OCI-LY1 (cell line): Measurements from ENCODE around the gene GALNT14.

Experiments
- CTCF ChIP-seq: fragments of 200-600 bp; sonication (generic), shearing (Covaris generic); IDR thresholded peaks from 2 replicates; pipeline ENCODE4 v1.5.1; 2017; ENCODE audit warnings: mild to moderate bottlenecking, antibody characterized with exemption, low read length, moderate library complexity, mixed read lengths
- EZH2 ChIP-seq: fragments of 200-600 bp; sonication (generic), shearing (Covaris generic); IDR thresholded peaks from 2 replicates; pipeline ENCODE4 v1.8.0; 2017; ENCODE audit warnings: borderline replicate concordance, mixed run types, mild to moderate bottlenecking, antibody characterized with exemption, low read length, moderate library complexity, mixed read lengths

GRCh38 chr2:31166925-31167324, 28.7 kb upstream of the GALNT14 start:
- no peak for TF ChIP-seq CTCF
- no peak for TF ChIP-seq EZH2
